GM23338 (cell line): ENCODE results near the gene TXNRD3. TPM values are rescaled to one million over a fixed set of nuclear protein-coding genes. Genes with fewer than 3 reads are reported as not detected.
"Not testable (repeated sequence)": the region's sequence is repeated elsewhere in the genome, so short reads cannot be mapped to it uniquely, and the experiment has no call there.

Experiments
- ATAC-seq: fragments of 200-7000 bp; cut with Tn5 transposase; 3 replicates; pipeline ENCODE4 v1.9.1; 2020
- DNase-seq: peaks from one replicate; pipeline ENCODE4 v3.0.0-alpha.2; 2015; ENCODE audit warnings: low spot score
- H2AFZ ChIP-seq: fragments of 200-600 bp; sonication (generic); 2 replicates; pipeline ENCODE4 v1.8.0; 2016; ENCODE audit warnings: antibody characterized with exemption, mild to moderate bottlenecking, moderate library complexity
- H3F3A ChIP-seq: fragments of 200-600 bp; sonication (generic); replicated peaks from 2 replicates; pipeline ENCODE4 v1.8.0; 2017; ENCODE audit warnings: antibody characterized with exemption, mixed run types, low read depth
- H3K27ac ChIP-seq: fragments of 200-600 bp; sonication (generic); 2 replicates; pipeline ENCODE4 v1.6.1; 2016; ENCODE audit warnings: low read depth
- H3K27me3 ChIP-seq: fragments of 200-600 bp; sonication (generic); 2 replicates; pipeline ENCODE4 v1.8.0; 2016; ENCODE audit warnings: mild to moderate bottlenecking, mixed run types, moderate library complexity; ENCODE audit not compliant: insufficient read depth
- H3K36me3 ChIP-seq: fragments of 200-600 bp; sonication (generic); 2 replicates; pipeline ENCODE4 v1.8.0; 2016; ENCODE audit warnings: mild to moderate bottlenecking; ENCODE audit not compliant: insufficient read depth
- H3K4me1 ChIP-seq: fragments of 200-600 bp; sonication (generic); 2 replicates; pipeline ENCODE4 v1.8.0; 2016; ENCODE audit warnings: mild to moderate bottlenecking, moderate library complexity; ENCODE audit not compliant: insufficient read depth
- H3K4me2 ChIP-seq: fragments of 200-600 bp; sonication (generic); 2 replicates; pipeline ENCODE4 v1.7.1; 2017; ENCODE audit warnings: mixed run types
- H3K4me3 ChIP-seq: fragments of 200-600 bp; sonication (generic); 2 replicates; pipeline ENCODE4 v1.6.1; 2016; ENCODE audit warnings: mixed run types
- H3K79me2 ChIP-seq: fragments of 200-600 bp; sonication (generic); replicated peaks from 2 replicates; pipeline ENCODE4 v1.8.0; 2017; ENCODE audit warnings: mild to moderate bottlenecking; ENCODE audit not compliant: insufficient read depth
- H3K9me2 ChIP-seq: fragments of 200-600 bp; sonication (generic); 2 replicates; pipeline ENCODE4 v1.8.0; 2017; ENCODE audit not compliant: insufficient read depth
- H4K20me1 ChIP-seq: fragments of 200-600 bp; sonication (generic); replicated peaks from 2 replicates; pipeline ENCODE4 v1.8.0; 2017; ENCODE audit warnings: mild to moderate bottlenecking; ENCODE audit not compliant: insufficient read depth
- H3K27ac Mint-ChIP-seq: 2 replicates; pipeline ENCODE4 v1.8.0; 2020; ENCODE audit warnings: inconsistent platforms, mild to moderate bottlenecking, moderate library complexity, mixed read lengths
- H3K27me3 Mint-ChIP-seq: 3 replicates; pipeline ENCODE4 v1.8.0; 2022; ENCODE audit warnings: low read depth, mild to moderate bottlenecking, moderate library complexity, mixed read lengths, inconsistent platforms; ENCODE audit not compliant: insufficient read depth, poor library complexity
- H3K36me3 Mint-ChIP-seq: 3 replicates; pipeline ENCODE4 v1.8.0; 2021; ENCODE audit warnings: low read depth, mild to moderate bottlenecking, inconsistent platforms, moderate library complexity, mixed read lengths
- H3K4me1 Mint-ChIP-seq: 3 replicates; pipeline ENCODE4 v1.8.0; 2020; ENCODE audit warnings: mild to moderate bottlenecking, inconsistent platforms, mixed read lengths
- H3K4me3 Mint-ChIP-seq: 3 replicates; pipeline ENCODE4 v1.8.0; 2021; ENCODE audit warnings: moderate library complexity, mild to moderate bottlenecking, inconsistent platforms, mixed read lengths
- H3K9me3 Mint-ChIP-seq: 3 replicates; pipeline ENCODE4 v1.8.0; 2020; ENCODE audit warnings: moderate library complexity, mild to moderate bottlenecking, inconsistent platforms, mixed read lengths
- CREB1 ChIP-seq: fragments of 250-450 bp; sonication (Bioruptor Pico); IDR thresholded peaks from 2 replicates; pipeline ENCODE4 v1.5.0; 2020; ENCODE audit warnings: low read depth, mild to moderate bottlenecking, moderate library complexity
- EZH2 ChIP-seq: fragments of 200-600 bp; sonication (generic); IDR thresholded peaks from one replicate; pipeline ENCODE4 v1.8.0; 2017; ENCODE audit warnings: antibody characterized with exemption, mild to moderate bottlenecking, low read depth; ENCODE audit not compliant: unreplicated experiment
- EZH2phosphoT487 ChIP-seq: fragments of 200-600 bp; sonication (generic); IDR thresholded peaks from one replicate; pipeline ENCODE4 v1.8.1; 2018; ENCODE audit warnings: antibody characterized with exemption; ENCODE audit not compliant: unreplicated experiment
- POLR2AphosphoS5 ChIP-seq: IDR thresholded peaks from 2 replicates; pipeline ENCODE4 v1.6.1; 2016; ENCODE audit warnings: antibody characterized with exemption, low read depth
- REST ChIP-seq: IDR thresholded peaks from one replicate; pipeline ENCODE4 v1.6.1; 2018; ENCODE audit warnings: antibody characterized with exemption; ENCODE audit not compliant: unreplicated experiment
- STAT1 ChIP-seq: IDR thresholded peaks from one replicate; pipeline ENCODE4 v1.6.1; 2016; ENCODE audit warnings: antibody characterized with exemption; ENCODE audit not compliant: unreplicated experiment
- polyA plus RNA-seq: library from polyadenylated mRNA; unstranded; fragments of >200 nt; fragmentation: Nextera tagmentation; extraction: Ambion mirVana; gene quantifications from 2 replicates; pipeline ENCODE4 v1.2.1, GENCODE V29; 2016
- total RNA-seq: library from RNA; depleted of rRNA; stranded (reverse); fragments of >200 nt; shearing (Covaris generic); gene quantifications from 2 replicates; pipeline ENCODE4 v1.2.3, GENCODE V29; 2014
- TF ChIP-seq, protein P1 (sequence below): fragments of 250-450 bp; sonication (Bioruptor Pico); IDR thresholded peaks from 2 replicates; pipeline ENCODE4 v1.5.0; 2020; ENCODE audit warnings: mild to moderate bottlenecking, moderate library complexity

TXNRD3 gene
- total and polyA plus RNA-seq, 2 experiments from 2014 or later, result 3.0 to 4.1 TPM

DNA sequence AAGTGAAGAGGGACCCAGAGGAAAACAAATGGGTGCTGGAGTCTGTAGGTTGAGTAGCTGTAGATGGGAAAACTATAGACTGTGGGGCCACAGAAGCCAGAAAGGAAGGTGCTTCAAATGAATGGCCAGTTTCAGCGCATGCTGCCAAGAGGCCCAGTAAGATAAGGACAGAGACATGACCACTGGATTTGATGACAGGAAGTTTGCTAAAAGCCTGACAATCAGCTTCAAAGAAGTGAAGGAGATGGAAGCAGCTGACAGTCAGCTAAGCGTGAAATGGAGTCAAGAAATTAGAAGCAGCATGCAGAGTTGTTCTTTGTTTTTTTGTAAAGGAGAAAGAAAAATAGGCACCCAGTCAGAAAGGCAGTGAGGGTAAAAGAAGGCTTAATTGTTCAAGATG is 24.9 kb downstream of the TXNRD3 start:
- no peak overlapping the region for H3K4me2 ChIP-seq
- H3K4me1 ChIP-seq, result no peaks in the 10 kb centered on the region
- H3K36me3 ChIP-seq, result no peaks in the 10 kb centered on the region
- no peak overlapping the region for H3K4me3 ChIP-seq
- H2AFZ ChIP-seq, result peak overlapping the region; percentile 33; the same call in 1 of the 2 replicates
- ATAC-seq (no peak), DNase-seq (no peak)
- H3K27me3 ChIP-seq, result no peaks in the 10 kb centered on the region
- no peak overlapping the region for H3K27ac ChIP-seq
- H3F3A ChIP-seq, result no peaks in the 10 kb centered on the region
- no peaks in the 10 kb centered on the region for H3K36me3 Mint-ChIP-seq
- TF ChIP-seq REST (no peak), POLR2AphosphoS5 (no peak)
- H4K20me1 ChIP-seq, result no peaks in the 10 kb centered on the region
- no peaks in the 10 kb centered on the region for H3K27me3 Mint-ChIP-seq
- H3K79me2 ChIP-seq, result no peaks in the 10 kb centered on the region
- H3K9me3 Mint-ChIP-seq, result no peaks in the 10 kb centered on the region
- no peak overlapping the region for H3K4me3 Mint-ChIP-seq
- no peaks in the 10 kb centered on the region for H3K4me1 Mint-ChIP-seq
- H3K27ac Mint-ChIP-seq, result no peak overlapping the region
- H3K9me2 ChIP-seq, result no peaks in the 10 kb centered on the region

GRCh38 chr3:126625735-126626134 is 29.2 kb downstream of the TXNRD3 start:
- not testable (repeated sequence) for H3K4me3 ChIP-seq, DNase-seq, H3K4me1 Mint-ChIP-seq

GRCh38 chr3:126622694-126623093 is 32.2 kb downstream of the TXNRD3 start:
- H2AFZ ChIP-seq, result no peak overlapping the region
- H3K4me3 Mint-ChIP-seq, result no peak overlapping the region
- H3K79me2 ChIP-seq, result no peaks in the 10 kb centered on the region
- H3K27me3 Mint-ChIP-seq, result no peaks in the 10 kb centered on the region
- no peaks in the 10 kb centered on the region for H3K4me1 Mint-ChIP-seq
- no peaks in the 10 kb centered on the region for H4K20me1 ChIP-seq
- no peak overlapping the region for H3K4me3 ChIP-seq
- no peaks in the 10 kb centered on the region for H3K9me2 ChIP-seq
- H3K27ac Mint-ChIP-seq, result no peak overlapping the region
- no peaks in the 10 kb centered on the region for H3K9me3 Mint-ChIP-seq
- no peak overlapping the region for H3K27ac ChIP-seq
- no peaks in the 10 kb centered on the region for H3K27me3 ChIP-seq
- no peaks in the 10 kb centered on the region for H3K36me3 ChIP-seq
- H3K36me3 Mint-ChIP-seq, result no peaks in the 10 kb centered on the region
- DNase-seq (no peak), ATAC-seq (no peak)
- H3F3A ChIP-seq, result no peaks in the 10 kb centered on the region
- H3K4me2 ChIP-seq, result no peak overlapping the region
- no peaks in the 10 kb centered on the region for H3K4me1 ChIP-seq
- TF ChIP-seq EZH2phosphoT487, result no peak
- no peak for TF ChIP-seq EZH2
- TF ChIP-seq STAT1, result no peak
- TF ChIP-seq CREB1 (CRISPR knock-in tag), result no peak
- TF ChIP-seq, protein P1, sequence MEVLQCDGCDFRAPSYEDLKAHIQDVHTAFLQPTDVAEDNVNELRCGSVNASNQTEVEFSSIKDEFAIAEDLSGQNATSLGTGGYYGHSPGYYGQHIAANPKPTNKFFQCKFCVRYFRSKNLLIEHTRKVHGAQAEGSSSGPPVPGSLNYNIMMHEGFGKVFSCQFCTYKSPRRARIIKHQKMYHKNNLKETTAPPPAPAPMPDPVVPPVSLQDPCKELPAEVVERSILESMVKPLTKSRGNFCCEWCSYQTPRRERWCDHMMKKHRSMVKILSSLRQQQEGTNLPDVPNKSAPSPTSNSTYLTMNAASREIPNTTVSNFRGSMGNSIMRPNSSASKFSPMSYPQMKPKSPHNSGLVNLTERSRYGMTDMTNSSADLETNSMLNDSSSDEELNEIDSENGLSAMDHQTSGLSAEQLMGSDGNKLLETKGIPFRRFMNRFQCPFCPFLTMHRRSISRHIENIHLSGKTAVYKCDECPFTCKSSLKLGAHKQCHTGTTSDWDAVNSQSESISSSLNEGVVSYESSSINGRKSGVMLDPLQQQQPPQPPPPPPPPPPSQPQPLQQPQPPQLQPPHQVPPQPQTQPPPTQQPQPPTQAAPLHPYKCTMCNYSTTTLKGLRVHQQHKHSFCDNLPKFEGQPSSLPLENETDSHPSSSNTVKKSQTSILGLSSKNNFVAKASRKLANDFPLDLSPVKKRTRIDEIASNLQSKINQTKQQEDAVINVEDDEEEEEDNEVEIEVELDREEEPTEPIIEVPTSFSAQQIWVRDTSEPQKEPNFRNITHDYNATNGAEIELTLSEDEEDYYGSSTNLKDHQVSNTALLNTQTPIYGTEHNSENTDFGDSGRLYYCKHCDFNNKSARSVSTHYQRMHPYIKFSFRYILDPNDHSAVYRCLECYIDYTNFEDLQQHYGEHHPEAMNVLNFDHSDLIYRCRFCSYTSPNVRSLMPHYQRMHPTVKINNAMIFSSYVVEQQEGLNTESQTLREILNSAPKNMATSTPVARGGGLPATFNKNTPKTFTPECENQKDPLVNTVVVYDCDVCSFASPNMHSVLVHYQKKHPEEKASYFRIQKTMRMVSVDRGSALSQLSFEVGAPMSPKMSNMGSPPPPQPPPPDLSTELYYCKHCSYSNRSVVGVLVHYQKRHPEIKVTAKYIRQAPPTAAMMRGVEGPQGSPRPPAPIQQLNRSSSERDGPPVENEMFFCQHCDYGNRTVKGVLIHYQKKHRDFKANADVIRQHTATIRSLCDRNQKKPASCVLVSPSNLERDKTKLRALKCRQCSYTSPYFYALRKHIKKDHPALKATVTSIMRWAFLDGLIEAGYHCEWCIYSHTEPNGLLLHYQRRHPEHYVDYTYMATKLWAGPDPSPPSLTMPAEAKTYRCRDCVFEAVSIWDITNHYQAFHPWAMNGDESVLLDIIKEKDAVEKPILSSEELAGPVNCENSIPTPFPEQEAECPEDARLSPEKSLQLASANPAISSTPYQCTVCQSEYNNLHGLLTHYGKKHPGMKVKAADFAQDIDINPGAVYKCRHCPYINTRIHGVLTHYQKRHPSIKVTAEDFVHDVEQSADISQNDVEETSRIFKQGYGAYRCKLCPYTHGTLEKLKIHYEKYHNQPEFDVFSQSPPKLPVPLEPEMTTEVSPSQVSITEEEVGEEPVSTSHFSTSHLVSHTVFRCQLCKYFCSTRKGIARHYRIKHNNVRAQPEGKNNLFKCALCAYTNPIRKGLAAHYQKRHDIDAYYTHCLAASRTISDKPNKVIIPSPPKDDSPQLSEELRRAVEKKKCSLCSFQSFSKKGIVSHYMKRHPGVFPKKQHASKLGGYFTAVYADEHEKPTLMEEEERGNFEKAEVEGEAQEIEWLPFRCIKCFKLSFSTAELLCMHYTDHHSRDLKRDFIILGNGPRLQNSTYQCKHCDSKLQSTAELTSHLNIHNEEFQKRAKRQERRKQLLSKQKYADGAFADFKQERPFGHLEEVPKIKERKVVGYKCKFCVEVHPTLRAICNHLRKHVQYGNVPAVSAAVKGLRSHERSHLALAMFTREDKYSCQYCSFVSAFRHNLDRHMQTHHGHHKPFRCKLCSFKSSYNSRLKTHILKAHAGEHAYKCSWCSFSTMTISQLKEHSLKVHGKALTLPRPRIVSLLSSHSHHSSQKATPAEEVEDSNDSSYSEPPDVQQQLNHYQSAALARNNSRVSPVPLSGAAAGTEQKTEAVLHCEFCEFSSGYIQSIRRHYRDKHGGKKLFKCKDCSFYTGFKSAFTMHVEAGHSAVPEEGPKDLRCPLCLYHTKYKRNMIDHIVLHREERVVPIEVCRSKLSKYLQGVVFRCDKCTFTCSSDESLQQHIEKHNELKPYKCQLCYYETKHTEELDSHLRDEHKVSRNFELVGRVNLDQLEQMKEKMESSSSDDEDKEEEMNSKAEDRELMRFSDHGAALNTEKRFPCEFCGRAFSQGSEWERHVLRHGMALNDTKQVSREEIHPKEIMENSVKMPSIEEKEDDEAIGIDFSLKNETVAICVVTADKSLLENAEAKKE, result no peak
- no peak for TF ChIP-seq POLR2AphosphoS5

More at GRCh38 chr3:126625735-126626134, 29.2 kb downstream of the TXNRD3 start:
- not testable (repeated sequence) for H3K4me1 ChIP-seq, H4K20me1 ChIP-seq, H3K4me2 ChIP-seq, H3K4me3 Mint-ChIP-seq, H3K27ac Mint-ChIP-seq, H3K36me3 Mint-ChIP-seq, H3K9me3 Mint-ChIP-seq, H3K27me3 Mint-ChIP-seq, H3K9me2 ChIP-seq, H3K36me3 ChIP-seq, H3F3A ChIP-seq, H3K27ac ChIP-seq, ATAC-seq, H2AFZ ChIP-seq, H3K79me2 ChIP-seq, H3K27me3 ChIP-seq
